ENCODE measurements around the gene CLEC4F.
"Not testable (repeated sequence)": the region's sequence is repeated elsewhere in the genome, so short reads cannot be mapped to it uniquely, and the experiment has no call there.

Gene CLEC4F

DNA sequence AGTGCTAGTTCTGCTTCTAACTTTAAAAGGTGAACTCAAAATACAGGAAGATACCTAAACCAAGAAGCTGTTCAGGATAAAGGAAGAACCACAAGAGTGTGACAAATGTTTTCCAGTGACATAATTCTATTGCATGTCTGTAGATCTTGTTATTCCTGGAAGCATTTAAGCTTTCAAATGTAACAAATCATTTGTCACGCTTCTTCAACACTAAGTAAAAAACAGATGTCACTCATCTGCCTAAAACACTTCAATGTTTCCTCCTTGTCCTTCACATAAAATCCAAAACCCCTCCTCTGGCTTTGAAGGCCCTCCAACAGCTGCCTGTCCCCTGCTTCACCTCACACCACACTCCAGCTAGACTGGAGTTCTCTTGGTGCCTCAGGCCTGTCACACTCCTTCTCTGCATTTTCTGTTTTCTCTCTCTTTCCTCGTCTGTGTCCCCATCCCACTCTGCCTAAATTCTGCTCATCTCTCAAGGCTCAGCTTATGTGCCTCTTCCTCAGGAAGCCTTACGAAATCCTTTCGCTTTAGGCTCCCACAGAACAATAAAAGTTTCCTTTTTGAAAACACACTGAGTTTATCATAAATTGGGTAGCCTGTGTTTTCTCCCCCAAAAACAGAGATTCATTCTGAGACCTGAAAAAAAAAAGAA lies 6.4 kb upstream of the CLEC4F start:
- DNase-seq (ENCODE audit: low read depth in 1 of 2, low spot score in 1 of 2) = no peak

DNA sequence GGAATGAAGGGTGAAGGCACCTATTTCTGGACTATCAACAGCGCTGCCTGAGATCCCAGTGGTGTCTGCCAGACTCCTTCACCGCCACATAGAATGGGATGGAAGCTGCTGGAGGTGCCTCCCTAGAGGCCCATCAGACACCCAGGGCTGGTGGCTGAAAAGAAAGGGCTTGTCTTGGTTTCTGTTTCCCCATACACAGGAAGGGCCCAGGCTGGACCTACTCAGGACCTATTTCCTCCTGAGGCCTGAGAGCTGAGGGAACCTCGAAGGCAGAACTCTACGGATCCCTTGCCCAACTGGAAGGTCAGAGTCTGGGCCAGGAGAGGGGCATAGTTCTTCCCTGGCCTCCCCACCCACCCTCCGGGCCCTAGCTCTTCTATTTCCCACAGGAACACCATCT lies 2.9 kb upstream of the CLEC4F start:
- no peak for DNase-seq (ENCODE audit: low read depth in 1 of 2, low spot score in 1 of 2)

DNA sequence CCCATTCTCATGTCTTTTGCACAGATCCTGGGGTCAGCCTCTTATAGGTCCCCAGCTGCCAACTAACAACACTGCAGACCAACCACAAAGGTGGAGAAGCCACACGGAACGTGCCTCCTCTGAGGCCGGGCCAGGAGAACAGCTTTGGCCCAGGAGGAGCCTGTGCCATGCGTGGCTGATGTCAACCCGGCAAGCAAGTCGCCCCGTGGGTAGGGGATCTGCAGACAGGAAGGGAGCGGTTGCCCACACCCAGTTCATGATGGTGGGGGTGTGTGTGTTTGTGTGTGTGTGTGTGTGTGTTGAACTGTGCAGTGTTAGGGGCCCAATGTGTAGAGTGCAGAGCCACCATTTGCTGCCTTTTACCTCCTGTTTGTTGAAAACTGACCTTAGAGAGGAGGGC lies 2.4 kb upstream of the CLEC4F start:
- no peak for DNase-seq (ENCODE audit: low read depth in 1 of 2, low spot score in 1 of 2)

DNA sequence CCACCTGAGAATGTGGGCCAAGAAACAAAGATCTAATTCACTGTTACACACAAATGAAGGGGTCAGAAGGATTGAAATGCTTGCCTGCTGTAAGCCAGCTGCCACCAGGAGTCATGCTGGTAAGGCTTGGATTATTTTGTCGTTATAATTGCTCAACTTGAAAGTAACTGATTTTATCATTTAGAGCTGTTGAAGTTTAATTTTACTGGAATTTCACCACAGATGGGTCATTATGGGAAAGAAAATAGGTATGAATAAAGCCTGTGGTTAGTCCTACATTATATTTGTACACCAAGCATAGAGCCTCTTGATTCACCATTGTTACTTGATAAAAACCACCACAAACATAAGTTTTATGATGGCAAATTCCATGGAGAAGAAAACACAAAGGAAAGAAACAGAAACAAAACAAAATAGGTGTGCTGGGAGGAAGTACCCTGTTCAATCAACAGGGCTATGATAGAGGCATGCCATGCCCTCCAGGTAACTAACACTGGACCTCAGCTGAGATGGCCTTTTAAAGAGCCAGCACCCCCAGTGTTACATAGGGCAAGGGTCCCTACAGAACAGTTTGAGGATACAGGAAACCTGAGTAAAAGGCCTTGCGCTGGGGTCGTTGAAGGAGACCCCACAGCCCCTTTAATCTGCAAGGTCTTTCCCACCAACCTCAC lies 3.0 kb downstream of the CLEC4F start:
- no peak for DNase-seq (ENCODE audit: low read depth in 1 of 2, low spot score in 1 of 2)

DNA sequence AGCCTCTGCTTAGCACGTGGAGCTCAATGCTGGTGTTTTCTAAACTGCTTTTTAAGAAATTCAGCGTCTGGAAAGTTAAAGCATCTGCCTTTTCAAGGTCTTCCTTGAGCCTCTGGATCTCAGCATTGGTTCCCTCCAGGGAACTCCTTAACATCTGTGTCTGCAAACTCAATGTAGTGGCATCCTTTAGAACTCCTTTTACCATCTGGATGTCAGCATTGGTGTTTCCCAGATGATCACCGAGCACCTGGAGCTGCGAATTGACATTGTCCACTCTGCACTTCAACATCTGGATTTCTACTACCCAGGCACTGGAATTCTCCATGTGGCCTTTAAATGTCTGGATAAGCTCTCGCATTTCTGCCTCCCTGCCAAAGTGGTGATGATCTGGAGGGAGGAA lies 3.7 kb downstream of the CLEC4F start:
- DNase-seq (ENCODE audit: low read depth in 1 of 2, low spot score in 1 of 2) = no peak

DNA sequence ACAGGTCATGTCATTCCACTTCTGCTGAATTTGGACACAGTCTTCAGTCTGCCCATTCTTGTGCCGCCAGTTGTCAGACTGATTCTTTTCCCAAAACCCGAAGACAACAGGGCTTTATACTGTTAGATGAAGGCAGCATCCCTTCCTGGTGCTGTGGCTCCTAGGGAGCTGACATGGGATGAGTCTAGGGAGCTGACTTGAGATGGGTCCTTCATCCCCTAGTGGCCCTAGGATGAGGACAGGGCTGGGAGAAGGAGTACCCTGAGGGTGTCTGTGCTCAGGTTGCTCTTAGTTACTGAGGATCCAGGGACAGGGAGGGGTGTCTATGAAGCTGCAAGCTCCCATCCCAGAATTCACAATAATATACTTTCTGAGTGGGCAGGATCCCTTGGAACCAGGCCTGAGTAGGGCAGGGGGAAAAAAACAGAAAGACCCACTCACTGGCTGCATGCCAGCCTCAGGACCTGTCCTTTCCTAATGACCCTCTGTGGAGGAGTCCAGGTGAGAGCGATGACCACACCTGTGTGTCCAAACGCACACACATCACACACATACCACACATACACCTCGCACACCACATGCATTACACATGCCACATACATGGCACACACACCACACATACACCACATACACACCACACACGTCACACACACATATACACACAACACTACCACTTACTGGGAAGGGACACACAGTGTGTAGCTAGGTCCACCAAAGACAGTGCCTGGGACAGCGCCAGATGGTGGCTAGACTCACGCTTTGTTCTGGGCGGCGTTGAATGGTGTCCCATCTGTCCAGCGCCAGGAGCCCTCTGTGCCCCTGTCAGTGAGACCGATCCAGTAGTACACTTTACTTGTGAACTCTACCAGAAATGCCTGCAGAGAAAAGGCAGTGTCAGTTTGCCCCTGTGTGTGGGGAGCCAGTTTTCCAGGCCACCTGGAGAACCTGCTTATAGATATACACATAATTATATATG lies 11.1 kb downstream of the CLEC4F start:
- no peak for DNase-seq (ENCODE audit: low read depth in 1 of 2, low spot score in 1 of 2)

DNA sequence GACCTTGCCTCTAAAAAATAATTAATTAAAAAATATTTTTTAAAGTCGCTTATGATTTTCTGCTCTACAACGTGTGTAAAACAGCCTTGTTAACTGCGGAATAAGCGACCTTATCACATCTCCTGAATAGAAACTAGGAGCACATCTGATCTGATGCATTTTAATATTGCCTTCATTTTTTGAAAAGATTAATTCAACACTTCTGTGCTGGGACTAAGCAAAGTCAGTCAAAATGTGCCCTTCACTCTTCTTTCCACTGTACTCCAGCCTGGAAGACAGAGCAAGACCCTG lies 12.6 kb downstream of the CLEC4F start:
- DNase-seq (ENCODE audit: low read depth in 1 of 2, low spot score in 1 of 2) = no peak

DNA sequence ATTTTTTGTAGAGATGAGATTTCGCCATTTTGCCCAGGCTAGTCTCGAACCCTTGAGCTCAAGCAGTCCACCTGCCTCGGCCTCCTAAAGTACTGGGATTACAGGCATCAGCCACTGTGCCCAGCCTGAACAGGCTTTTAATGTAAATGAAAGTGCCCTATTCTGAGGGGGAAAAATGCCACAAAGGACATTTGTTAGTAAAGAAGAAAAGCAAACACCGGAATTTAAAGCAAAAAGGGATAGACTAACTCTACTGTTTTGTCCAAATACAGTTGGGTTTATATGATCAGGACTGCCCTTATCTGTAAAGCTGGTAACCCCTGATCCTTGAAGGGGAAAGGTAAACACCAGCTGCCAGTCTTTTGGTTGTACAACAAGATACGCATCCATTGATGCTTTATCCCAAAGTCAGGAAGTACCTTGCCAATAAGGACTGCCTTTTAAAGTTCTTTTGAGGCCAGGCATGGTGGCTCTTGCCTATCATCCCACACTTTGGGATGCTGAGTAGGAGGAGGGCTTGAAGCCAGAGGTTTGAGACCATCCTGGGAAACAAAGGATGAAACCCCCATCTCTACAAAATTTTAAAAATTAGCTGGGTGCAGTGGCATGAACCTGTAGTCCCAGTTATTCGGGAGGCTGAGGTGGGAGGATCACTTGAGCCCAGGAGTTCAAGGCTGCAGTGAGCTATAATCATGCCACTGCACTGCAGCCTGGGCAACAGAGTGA lies 13.1 kb downstream of the CLEC4F start:
- no peak for DNase-seq (ENCODE audit: low read depth in 1 of 2, low spot score in 1 of 2)

DNA sequence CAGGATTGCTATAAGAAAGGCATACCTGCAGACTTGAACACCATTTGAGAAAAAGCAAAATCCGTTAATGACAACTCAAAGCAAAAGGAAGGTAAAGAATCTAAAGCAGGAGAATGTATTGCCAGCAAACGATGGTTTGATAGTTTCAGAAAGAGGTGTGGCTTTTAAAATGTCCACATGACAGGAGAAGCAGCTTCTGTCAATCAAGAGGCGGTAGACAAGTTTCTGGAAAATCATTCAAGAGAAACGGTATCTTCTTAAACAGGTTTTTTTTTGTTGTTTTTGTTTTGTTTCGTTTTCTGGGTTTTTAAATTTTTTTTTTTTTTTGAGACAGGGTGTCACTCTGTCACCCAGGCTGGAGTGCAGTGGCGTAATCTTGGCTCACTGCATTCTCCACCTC lies 13.8 kb downstream of the CLEC4F start:
- no peak for DNase-seq (ENCODE audit: low read depth in 1 of 2, low spot score in 1 of 2)

DNA sequence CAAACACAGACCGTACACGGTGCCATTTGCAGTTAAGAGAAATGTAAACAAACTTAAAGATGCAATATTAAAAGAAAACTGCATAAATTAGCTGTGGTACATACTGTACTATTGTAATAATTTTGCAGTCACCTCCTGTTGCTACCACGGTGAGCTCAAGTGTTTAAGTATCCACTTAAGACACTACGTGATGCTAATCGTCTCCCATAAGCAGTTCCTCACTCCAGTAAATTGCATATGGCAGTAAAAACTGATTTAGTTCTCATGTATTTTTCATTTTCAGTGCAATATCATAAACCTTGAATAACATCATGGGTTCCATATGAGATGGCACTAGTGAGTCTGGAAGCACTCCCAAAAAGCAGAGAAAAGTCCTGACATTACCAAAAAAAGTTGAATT lies 14.4 kb downstream of the CLEC4F start:
- no peak for DNase-seq (ENCODE audit: low read depth in 1 of 2, low spot score in 1 of 2)

DNA sequence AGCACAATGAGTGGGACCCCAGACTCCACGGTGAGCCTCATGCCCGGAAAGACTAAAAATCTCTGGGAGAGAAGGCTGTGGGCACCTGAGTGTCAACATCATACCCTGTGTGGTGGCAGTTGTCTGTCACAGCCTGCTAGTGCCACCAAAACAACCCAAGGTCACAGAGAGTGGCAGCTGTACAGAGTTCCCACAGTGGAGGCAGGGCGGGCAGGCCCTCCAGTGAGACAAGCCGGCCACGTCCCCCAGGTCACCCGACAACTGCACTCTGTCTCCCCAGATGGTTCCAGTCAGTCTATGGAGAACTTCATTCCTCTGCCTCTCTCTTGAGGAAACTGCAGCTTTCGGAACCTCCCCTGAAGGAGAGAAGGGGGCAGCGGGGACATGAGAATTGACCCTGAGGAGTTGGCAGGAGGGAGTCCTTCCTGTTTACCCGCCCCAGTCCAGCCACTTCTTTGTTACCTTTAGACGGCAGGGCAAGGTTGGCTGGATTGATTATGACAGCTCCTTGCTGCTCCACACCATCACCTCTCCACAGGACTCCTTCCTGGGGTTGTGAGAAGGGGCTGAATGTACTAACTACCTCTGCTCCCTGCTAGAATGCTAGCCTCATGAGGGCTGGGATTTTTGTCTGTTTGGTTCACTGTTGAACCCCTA lies 18.7 kb downstream of the CLEC4F start:
- no peak for DNase-seq (ENCODE audit: low read depth in 1 of 2, low spot score in 1 of 2)

DNA sequence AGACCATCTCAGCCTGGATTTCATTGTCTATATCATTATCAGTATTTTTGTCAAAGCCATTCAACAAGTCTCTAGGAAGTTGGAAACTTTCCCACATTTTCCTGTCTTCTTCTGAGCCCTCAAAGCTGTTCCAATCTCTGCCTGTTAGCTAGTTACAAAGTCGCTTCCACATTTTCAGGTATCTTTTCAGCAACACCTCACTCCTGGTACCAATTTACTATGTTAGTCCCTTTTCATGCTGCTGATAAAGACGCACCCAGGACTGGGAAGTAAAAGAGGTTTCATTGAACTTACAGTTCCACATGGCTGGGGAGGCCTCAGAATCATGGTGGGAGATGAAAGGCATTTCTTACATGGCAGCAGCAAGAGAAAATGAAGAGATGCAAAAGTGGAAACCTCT lies 20.7 kb downstream of the CLEC4F start:
- DNase-seq (ENCODE audit: low read depth in 1 of 2, low spot score in 1 of 2) = no peak

DNA sequence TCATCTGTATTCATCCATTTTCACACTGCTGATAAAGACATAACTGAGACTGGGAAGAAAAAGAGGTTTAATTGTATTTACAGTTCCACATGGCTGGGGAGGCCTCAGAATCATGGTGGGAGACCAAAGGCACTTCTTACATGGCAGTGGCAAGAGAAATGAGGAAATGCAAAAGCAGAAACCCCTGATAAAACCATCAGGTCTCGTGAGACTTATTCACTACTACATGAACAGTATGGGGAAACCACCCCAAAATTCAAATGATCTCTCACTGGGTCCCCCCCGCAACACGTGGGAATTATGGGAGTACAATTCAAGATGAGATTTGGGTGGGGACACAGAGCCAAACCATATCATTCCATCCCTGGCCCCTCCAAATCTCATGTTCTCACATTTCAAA lies 22.4 kb downstream of the CLEC4F start:
- DNase-seq (ENCODE audit: low read depth in 1 of 2, low spot score in 1 of 2) = not testable (repeated sequence)

DNA sequence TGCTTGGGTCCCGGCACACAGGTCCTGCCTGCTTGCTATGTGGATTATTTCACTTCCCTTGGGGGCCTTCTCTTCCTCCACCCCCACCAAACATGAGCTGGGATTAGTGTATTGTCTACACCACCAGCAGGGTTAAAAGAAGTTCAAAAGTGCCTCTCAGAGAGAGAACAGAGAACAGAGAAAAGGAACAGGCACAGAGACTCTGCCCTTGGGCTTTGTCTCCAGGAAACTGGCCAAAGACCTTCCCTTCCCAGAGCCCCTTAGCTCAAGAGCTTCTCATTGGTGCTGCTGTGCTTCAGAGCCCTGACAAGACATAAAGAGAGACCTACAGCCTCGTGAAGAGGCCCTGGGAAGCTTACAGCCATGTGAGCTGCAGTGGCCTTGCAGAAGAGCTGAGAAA lies 22.9 kb downstream of the CLEC4F start:
- DNase-seq (ENCODE audit: low read depth in 1 of 2, low spot score in 1 of 2) = no peak

DNA sequence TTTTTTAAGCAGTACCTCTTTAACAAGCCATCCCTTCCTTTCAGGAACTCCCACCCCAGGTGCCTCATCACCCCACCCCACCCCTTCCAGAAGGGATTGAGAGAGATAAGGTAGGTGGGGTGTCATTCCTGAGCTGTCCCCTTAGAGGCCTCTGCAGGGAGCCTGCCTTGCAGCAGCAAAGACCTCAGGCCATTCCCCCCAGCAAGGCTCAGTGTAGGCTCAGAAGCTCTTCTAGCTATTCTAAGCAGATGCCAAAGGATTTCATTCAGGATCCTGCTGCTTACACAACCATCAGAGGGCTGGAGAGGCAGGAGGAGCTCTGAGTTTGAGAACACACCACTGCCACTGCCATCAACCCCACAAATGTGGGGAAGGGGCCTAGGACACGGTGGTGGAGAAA lies 24.1 kb downstream of the CLEC4F start:
- DNase-seq (ENCODE audit: low read depth in 1 of 2, low spot score in 1 of 2) = no peak

DNA sequence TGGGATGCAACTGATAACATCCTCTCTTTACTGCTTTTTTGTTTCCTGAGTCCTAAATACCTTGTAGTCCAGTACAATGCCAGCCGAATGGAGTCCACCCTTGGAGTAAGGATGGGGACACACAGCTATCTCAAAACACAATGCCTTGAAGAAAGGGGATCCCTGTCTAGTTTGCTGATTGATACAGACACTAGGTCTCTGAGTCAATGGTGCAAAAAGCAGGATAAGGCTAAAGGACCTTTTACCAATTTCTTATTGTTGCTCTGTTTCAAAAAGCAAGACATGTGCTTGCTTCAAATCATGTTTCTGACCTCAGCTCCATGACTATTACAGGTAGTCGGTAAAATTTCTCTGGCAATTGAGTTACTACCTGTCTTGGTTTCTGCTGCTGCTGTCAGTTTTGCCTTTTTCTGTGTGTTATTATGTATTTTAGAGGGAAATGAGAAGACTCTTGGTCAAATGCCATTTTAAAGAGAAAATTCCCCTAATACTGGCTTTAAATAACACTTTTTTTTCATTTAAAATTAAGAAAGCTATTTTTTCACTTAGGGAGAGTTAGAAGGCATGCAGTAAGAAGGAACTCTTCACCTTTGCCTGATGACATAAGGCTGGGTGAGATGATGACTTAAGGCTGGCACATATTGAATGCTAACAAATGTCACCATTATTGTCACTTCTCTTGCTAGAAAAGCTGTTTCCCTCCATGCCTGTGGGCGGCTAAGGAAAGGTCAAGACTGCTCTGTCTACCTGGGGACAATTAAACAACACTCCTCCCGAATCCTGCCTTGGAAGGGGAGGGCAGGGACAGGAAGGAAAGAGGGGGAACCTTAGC lies 25.0 kb downstream of the CLEC4F start:
- DNase-seq (ENCODE audit: low read depth in 1 of 2, low spot score in 1 of 2) = no peak

DNA sequence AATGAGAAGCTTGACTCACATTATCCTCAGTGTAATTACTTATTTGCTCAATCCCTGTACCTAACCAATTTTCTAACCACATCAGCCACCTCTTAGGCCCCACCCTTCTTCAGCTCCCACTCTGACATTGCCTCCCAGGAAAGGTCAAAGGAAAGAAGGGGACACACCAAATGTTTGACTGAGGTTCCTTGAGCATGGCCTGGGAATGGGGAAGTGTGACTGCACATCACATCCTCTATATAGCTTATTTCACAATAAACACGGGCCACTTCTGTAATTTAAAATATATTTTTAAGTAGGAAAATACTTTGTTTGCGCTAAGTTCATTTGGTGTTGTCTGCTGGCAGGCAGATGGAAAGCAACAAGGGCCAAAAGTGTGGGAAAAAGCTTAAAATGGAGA lies 26.9 kb downstream of the CLEC4F start:
- no peak for DNase-seq (ENCODE audit: low read depth in 1 of 2, low spot score in 1 of 2)

DNA sequence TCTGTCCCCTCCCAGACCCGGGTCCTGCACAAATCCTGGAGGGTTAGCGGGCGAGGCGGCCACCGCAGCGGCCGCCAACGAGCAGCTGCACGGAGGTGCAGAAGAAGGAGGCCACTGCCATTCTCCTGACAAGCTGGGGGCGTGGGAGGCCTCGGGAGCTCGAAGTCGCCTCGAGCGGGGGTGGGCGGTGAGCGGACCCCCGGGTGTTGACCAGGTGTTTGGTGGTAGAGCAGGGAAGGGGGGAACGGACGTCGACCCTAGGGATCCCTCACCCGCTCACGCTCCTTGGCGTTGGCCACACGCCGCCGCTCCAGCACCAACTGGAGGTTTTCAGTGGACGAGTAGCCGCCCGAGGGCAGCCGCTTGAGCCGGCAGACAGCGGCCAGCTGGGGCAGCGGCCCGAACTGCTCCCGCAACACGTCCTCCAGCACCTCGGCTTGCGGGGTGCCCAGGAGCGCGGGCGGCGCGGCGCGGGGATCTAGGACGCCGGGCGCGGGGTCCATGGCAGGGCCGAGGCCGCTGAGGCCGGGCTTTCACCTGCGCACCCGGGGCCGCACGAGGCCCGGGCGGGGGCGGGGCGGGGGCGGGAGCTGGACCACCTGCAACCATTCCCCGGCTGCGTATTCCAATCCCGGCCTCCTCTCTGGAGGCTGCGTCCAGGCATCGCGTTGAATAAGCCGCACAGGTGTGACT lies 30.1 kb downstream of the CLEC4F start, which contains the start of gene FIGLA:
Gene FIGLA, minus strand, starts transcription at position 508 of the 693 bp plus-strand sequence. Its CDS starts 5 bp downstream, at position 503.
- no peak for DNase-seq (ENCODE audit: low read depth in 1 of 2, low spot score in 1 of 2)

All from stimulated activated CD4-positive, alpha-beta T cell treated with anti-CD3 and anti-CD28 coated beads, Interleukin-15, amount 100 ng/mL, for 1 hour (primary cell).